ENCODE results near the gene HIGD1B.

DNA sequence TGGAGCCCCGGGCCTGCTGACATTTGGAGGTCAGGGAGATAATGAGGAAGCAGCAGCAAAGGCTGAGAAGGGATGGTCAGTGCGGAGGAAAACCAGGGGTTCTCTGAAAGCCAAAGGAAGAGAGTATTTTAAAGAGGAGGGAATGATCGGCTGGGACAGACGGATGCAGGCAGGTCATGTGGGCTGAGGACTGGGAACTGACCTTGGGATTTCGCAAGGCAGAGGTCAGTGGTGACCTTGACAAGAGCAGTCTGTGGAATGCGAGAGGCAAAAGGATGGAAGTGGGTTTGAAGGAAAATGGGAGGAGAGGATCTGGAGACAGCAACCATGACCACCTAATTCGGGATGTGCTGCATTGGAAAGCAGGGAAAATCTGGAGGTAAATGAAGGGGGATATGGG lies 41.3 kb downstream of the HIGD1B start:
- TF ChIP-seq CREB1 (IDR thresholded peaks at IDR 0.05): no peak
- no peak for TF ChIP-seq CREB1 (CRISPR knock-in tag; IDR thresholded peaks at IDR 0.05)
- no peak for TF ChIP-seq HCFC1 (IDR thresholded peaks at IDR 0.05; ENCODE audit: low read depth, low read length)
- TF ChIP-seq, protein P1, sequence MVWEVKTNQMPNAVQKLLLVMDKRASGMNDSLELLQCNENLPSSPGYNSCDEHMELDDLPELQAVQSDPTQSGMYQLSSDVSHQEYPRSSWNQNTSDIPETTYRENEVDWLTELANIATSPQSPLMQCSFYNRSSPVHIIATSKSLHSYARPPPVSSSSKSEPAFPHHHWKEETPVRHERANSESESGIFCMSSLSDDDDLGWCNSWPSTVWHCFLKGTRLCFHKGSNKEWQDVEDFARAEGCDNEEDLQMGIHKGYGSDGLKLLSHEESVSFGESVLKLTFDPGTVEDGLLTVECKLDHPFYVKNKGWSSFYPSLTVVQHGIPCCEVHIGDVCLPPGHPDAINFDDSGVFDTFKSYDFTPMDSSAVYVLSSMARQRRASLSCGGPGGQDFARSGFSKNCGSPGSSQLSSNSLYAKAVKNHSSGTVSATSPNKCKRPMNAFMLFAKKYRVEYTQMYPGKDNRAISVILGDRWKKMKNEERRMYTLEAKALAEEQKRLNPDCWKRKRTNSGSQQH (CRISPR knock-in tag; IDR thresholded peaks at IDR 0.05): no peak
- no peak for TF ChIP-seq GABPA (tag; conservative IDR thresholded peaks at IDR 0.05; ENCODE audit: low read depth)
- TF ChIP-seq POU5F1 (IDR thresholded peaks at IDR 0.05; ENCODE audit: borderline replicate concordance, low read depth, low read length, partially characterized antibody): no peak
- TF ChIP-seq, protein P2, sequence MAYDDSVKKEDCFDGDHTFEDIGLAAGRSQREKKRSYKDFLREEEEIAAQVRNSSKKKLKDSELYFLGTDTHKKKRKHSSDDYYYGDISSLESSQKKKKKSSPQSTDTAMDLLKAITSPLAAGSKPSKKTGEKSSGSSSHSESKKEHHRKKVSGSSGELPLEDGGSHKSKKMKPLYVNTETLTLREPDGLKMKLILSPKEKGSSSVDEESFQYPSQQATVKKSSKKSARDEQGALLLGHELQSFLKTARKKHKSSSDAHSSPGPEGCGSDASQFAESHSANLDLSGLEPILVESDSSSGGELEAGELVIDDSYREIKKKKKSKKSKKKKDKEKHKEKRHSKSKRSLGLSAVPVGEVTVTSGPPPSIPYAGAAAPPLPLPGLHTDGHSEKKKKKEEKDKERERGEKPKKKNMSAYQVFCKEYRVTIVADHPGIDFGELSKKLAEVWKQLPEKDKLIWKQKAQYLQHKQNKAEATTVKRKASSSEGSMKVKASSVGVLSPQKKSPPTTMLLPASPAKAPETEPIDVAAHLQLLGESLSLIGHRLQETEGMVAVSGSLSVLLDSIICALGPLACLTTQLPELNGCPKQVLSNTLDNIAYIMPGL (CRISPR knock-in tag; IDR thresholded peaks at IDR 0.05): no peak
- no peak for TF ChIP-seq FUS (optimal IDR thresholded peaks at IDR 0.05; ENCODE audit: low read depth, low read length)
- TF ChIP-seq POLR2AphosphoS5 (IDR thresholded peaks at IDR 0.05; ENCODE audit: control insufficient read depth, insufficient read depth, low read depth, low read length): no peak
- no peak for TF ChIP-seq DNMT1 (IDR thresholded peaks at IDR 0.05)
- no peak for TF ChIP-seq NR1H2 (CRISPR knock-in tag; IDR thresholded peaks at IDR 0.05)
- no peak for TF ChIP-seq ADNP (tag; IDR thresholded peaks at IDR 0.05)
- TF ChIP-seq EP300 (IDR thresholded peaks at IDR 0.05; ENCODE audit: low read length): no peak
- TF ChIP-seq, protein P3, sequence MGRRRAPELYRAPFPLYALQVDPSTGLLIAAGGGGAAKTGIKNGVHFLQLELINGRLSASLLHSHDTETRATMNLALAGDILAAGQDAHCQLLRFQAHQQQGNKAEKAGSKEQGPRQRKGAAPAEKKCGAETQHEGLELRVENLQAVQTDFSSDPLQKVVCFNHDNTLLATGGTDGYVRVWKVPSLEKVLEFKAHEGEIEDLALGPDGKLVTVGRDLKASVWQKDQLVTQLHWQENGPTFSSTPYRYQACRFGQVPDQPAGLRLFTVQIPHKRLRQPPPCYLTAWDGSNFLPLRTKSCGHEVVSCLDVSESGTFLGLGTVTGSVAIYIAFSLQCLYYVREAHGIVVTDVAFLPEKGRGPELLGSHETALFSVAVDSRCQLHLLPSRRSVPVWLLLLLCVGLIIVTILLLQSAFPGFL (CRISPR knock-in tag; IDR thresholded peaks at IDR 0.05): no peak

Data from K562 (cell line).